Measurements from ENCODE around the gene ESR1. TPM values are rescaled to one million over a fixed set of nuclear protein-coding genes. Genes with fewer than 3 reads are reported as not detected.

ESR1 gene
- total and polyA plus RNA-seq, 2 donors (not counting 1 experiment from before 2014, with no cell fraction given), result 0.06 to 0.50 TPM

DNA sequence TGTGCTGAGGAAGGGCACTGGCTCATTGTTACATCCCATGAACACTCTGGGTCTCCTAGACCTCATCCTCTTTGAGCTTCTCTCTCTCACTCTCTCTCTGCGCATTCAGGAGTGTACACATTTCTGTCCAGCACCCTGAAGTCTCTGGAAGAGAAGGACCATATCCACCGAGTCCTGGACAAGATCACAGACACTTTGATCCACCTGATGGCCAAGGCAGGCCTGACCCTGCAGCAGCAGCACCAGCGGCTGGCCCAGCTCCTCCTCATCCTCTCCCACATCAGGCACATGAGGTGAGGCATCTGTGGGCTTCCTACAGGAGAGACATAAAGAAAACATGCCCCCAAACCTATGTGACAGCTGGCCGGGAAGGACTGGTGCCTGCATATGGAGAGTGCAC, 286.8 kb downstream of the ESR1 start:
- Histone ChIP-seq H3K9me3 (ENCODE audit: control insufficient read depth, insufficient read depth, low read depth, low read length) (peaks cover 2% of the 10 kb centered on the region), H3K4me2 (ENCODE audit: extremely low read depth, insufficient read depth, low read length) (no peak overlapping the region), H3K4me1 (ENCODE audit: control insufficient read depth, extremely low read depth, insufficient read depth, low read length) (peaks cover 9% of the 10 kb centered on the region), H3K27ac (ENCODE audit: insufficient read depth, low read length) (no peak overlapping the region), H3K79me2 (ENCODE audit: control insufficient read depth, insufficient read depth, low read length) (no peaks in the 10 kb centered on the region), H3K9ac (ENCODE audit: insufficient read depth, low read length) (no peak overlapping the region), H4K20me1 (ENCODE audit: control insufficient read depth, extremely low read depth, insufficient read depth, low read length) (no peaks in the 10 kb centered on the region), H3K4me3 (replicated peaks in 1 of 4; ENCODE audit: control extremely low read depth in 1 of 4, insufficient read depth in 1 of 4, low read depth in 3 of 4, low read length in 4 of 4) (no peak overlapping the region), H2AFZ (ENCODE audit: low read length) (no peak overlapping the region), H3K27me3 (ENCODE audit: control insufficient read depth, insufficient read depth, low read length) (no peaks in the 10 kb centered on the region), H3K36me3 (ENCODE audit: control insufficient read depth, insufficient read depth, low read length) (no peaks in the 10 kb centered on the region)
- TF ChIP-seq EZH2 (IDR thresholded peaks at IDR 0.05; ENCODE audit: low read length, missing control alignments), result no peak
- TF ChIP-seq, protein P1, sequence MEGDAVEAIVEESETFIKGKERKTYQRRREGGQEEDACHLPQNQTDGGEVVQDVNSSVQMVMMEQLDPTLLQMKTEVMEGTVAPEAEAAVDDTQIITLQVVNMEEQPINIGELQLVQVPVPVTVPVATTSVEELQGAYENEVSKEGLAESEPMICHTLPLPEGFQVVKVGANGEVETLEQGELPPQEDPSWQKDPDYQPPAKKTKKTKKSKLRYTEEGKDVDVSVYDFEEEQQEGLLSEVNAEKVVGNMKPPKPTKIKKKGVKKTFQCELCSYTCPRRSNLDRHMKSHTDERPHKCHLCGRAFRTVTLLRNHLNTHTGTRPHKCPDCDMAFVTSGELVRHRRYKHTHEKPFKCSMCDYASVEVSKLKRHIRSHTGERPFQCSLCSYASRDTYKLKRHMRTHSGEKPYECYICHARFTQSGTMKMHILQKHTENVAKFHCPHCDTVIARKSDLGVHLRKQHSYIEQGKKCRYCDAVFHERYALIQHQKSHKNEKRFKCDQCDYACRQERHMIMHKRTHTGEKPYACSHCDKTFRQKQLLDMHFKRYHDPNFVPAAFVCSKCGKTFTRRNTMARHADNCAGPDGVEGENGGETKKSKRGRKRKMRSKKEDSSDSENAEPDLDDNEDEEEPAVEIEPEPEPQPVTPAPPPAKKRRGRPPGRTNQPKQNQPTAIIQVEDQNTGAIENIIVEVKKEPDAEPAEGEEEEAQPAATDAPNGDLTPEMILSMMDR (conservative IDR thresholded peaks at IDR 0.05 in 1 of 2, IDR thresholded peaks at IDR 0.05 in 1 of 2; ENCODE audit: low read depth in 1 of 2, low read length in 2 of 2), result no peak
- no peak for DNase-seq (ENCODE audit: low read depth in 2 of 2)

DNA sequence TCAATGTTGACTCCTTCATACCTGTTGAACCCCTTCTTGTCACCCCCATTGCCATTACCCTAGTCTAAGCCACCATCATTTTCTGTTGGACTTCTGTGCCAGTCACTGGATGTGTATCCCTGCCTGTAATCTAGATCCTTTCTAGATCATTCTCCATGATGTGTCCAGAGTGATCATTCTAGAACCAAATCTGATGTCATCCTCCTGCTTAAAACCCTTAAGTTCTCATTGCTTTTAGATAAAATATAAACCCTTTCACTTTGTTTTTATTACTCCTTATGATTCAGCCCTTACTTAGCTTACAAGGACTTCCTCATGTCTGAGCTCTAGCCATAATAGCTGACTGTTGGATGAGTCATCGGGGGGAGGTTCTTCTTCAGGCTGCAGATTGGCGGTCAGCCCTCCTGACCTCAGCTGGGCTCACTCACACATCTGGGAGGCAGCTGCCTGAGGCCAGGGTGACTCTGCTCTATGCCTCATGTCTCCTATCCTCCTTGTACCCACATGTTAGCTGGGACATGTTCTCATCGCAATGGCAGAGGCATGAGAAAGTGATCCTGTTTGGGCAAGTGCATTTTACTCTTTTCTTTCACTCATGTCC, 287.6 kb downstream of the ESR1 start:
- H2AFZ ChIP-seq (ENCODE audit: low read length), result no peak overlapping the region
- peak overlapping the region; percentile 76 for H3K27ac ChIP-seq (ENCODE audit: insufficient read depth, low read length)
- no peak for TF ChIP-seq EZH2 (IDR thresholded peaks at IDR 0.05; ENCODE audit: low read length, missing control alignments)
- TF ChIP-seq, protein P1 (conservative IDR thresholded peaks at IDR 0.05 in 1 of 2, IDR thresholded peaks at IDR 0.05 in 1 of 2; ENCODE audit: low read depth in 1 of 2, low read length in 2 of 2), result no peak
- H4K20me1 ChIP-seq (ENCODE audit: control insufficient read depth, extremely low read depth, insufficient read depth, low read length), result no peaks in the 10 kb centered on the region
- no peak overlapping the region for H3K4me3 ChIP-seq (replicated peaks in 1 of 4; ENCODE audit: control extremely low read depth in 1 of 4, insufficient read depth in 1 of 4, low read depth in 3 of 4, low read length in 4 of 4)
- peak; percentile 99 to 100 for DNase-seq (ENCODE audit: low read depth in 2 of 2)
- H3K9me3 ChIP-seq (ENCODE audit: control insufficient read depth, insufficient read depth, low read depth, low read length), result peaks cover 2% of the 10 kb centered on the region
- no peaks in the 10 kb centered on the region for H3K36me3 ChIP-seq (ENCODE audit: control insufficient read depth, insufficient read depth, low read length)
- no peaks in the 10 kb centered on the region for H3K27me3 ChIP-seq (ENCODE audit: control insufficient read depth, insufficient read depth, low read length)
- H3K4me2 ChIP-seq (ENCODE audit: extremely low read depth, insufficient read depth, low read length), result no peak overlapping the region
- peaks cover 13% of the 10 kb centered on the region for H3K4me1 ChIP-seq (ENCODE audit: control insufficient read depth, extremely low read depth, insufficient read depth, low read length)
- no peaks in the 10 kb centered on the region for H3K79me2 ChIP-seq (ENCODE audit: control insufficient read depth, insufficient read depth, low read length)
- H3K9ac ChIP-seq (ENCODE audit: insufficient read depth, low read length), result no peak overlapping the region

DNA sequence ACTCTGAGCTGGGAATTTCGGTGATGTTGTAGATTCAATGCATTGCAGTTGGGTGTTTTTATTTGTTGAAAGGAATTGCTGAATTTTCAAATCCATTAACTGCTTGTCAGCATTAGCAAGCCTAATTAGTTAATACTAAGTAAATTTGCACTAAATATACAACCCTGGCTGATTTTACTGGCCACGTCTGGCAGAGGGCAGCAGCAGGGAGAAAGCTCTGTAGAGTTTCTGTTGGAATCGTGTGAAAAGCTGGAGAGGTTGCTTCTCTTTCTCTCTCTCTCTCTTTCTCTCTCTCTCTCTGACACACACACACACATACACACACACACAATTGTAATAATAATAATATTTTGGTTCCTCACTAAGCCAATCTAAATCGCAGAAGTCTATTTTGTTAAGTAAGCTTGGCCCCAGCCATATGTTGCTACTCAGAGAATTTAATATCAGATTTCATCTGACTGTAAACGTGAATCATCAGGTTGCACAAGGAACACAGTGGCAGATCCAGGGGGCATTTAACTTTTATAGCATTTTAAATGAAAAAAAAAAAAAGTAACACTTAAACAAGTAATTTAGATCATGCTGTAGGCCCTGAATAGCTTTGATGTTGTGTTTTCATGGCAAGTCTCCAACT, 289.5 kb downstream of the ESR1 start:
- peaks cover 17% of the 10 kb centered on the region for H3K4me1 ChIP-seq (ENCODE audit: control insufficient read depth, extremely low read depth, insufficient read depth, low read length)
- TF ChIP-seq, protein P1 (conservative IDR thresholded peaks at IDR 0.05 in 1 of 2, IDR thresholded peaks at IDR 0.05 in 1 of 2; ENCODE audit: low read depth in 1 of 2, low read length in 2 of 2), result peak; percentile 24 to 42
- no peak for TF ChIP-seq EZH2 (IDR thresholded peaks at IDR 0.05; ENCODE audit: low read length, missing control alignments)
- H3K27ac ChIP-seq (ENCODE audit: insufficient read depth, low read length), result peak overlapping the region; percentile 33
- no peaks in the 10 kb centered on the region for H4K20me1 ChIP-seq (ENCODE audit: control insufficient read depth, extremely low read depth, insufficient read depth, low read length)
- no peaks in the 10 kb centered on the region for H3K27me3 ChIP-seq (ENCODE audit: control insufficient read depth, insufficient read depth, low read length)
- H2AFZ ChIP-seq (ENCODE audit: low read length), result no peak overlapping the region
- no peaks in the 10 kb centered on the region for H3K79me2 ChIP-seq (ENCODE audit: control insufficient read depth, insufficient read depth, low read length)
- peak; percentile 86 to 97 for DNase-seq (ENCODE audit: low read depth in 2 of 2)
- no peaks in the 10 kb centered on the region for H3K36me3 ChIP-seq (ENCODE audit: control insufficient read depth, insufficient read depth, low read length)
- H3K9ac ChIP-seq (ENCODE audit: insufficient read depth, low read length), result no peak overlapping the region
- H3K4me3 ChIP-seq (replicated peaks in 1 of 4; ENCODE audit: control extremely low read depth in 1 of 4, insufficient read depth in 1 of 4, low read depth in 3 of 4, low read length in 4 of 4), result no peak overlapping the region
- H3K9me3 ChIP-seq (ENCODE audit: control insufficient read depth, insufficient read depth, low read depth, low read length), result peaks cover 2% of the 10 kb centered on the region
- H3K4me2 ChIP-seq (ENCODE audit: extremely low read depth, insufficient read depth, low read length), result peak overlapping the region; percentile 33

All from fibroblast of lung (primary cell).